Measurements from ENCODE around the gene ROBO3.
A peak's percentile ranks its signal among the peaks of the same experiment; 100 is the strongest.

Gene ROBO3

DNA sequence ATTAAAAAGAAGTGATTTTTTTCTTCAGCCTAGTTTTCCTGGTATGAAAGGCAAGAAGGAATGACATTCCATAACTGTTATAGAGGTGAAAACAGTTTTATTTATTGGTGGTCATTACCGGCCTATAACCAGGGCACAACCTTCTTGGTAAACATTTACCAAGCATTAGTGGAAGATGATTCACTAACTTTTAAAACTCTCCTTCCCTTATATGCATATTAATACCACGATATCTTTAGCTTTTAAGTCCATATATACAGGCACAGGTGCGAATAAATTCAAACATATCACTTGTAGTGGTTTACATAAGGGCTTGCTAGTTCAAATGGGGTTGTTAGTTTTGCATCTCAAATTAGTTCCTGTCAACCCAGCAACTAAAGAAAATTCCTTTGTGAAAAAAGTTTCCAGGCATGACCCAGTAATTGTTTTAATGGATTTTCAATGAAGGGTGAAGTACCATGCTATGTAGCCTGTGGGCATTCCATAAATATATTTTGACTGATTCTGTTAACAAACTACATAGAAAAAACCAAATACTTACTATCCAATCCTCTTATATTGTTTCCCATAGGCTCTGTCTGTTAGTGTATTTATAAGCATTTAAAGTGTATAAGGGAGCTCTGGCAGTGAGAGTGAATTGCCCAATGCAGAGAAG is 30.6 kb upstream of the ROBO3 start:
- Histone ChIP-seq H3K4me3 (ENCODE audit: low read length) (no peak overlapping the region), H3K36me3 (ENCODE audit: insufficient read depth, low read length) (no peaks in the 10 kb centered on the region), H3K4me1 (ENCODE audit: control insufficient read depth, insufficient read depth, low read length) (peaks cover 18% of the 10 kb centered on the region), H3K27me3 (ENCODE audit: control insufficient read depth, insufficient read depth, low read length) (peaks cover 16% of the 10 kb centered on the region), H3K4me2 (ENCODE audit: low read length) (no peak overlapping the region), H3K9me3 (replicated peaks; ENCODE audit: low read length) (no peaks in the 10 kb centered on the region), H3K9ac (ENCODE audit: low read depth, low read length) (no peak overlapping the region)

DNA sequence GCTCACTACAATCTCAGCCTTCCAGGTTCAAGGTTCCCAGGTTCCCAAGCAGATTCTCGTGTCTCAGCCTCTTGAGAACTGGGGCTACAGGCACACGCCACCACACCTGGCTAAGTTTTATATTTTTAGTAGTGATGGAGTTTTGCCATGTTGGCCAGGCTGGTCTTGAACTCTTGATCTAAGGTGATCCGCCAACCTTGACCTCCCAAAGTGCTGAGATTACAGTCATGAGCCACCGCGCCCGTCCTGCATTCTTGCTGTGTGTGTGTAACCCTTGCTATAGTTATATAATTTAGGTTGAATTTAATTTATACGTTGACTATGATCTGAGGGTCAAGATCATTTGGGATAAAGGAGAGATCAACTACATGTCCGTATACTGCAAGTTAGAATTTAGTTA is 29.3 kb upstream of the ROBO3 start:
- H3K4me3 ChIP-seq (ENCODE audit: low read length): peak overlapping the region; percentile 21
- peaks cover 29% of the 10 kb centered on the region for H3K27me3 ChIP-seq (ENCODE audit: control insufficient read depth, insufficient read depth, low read length)
- H3K9ac ChIP-seq (ENCODE audit: low read depth, low read length): peak overlapping the region; percentile 70
- H3K4me2 ChIP-seq (ENCODE audit: low read length): peak overlapping the region; percentile 16
- H3K36me3 ChIP-seq (ENCODE audit: insufficient read depth, low read length): no peaks in the 10 kb centered on the region
- H3K9me3 ChIP-seq (replicated peaks; ENCODE audit: low read length): no peaks in the 10 kb centered on the region
- peaks cover 21% of the 10 kb centered on the region for H3K4me1 ChIP-seq (ENCODE audit: control insufficient read depth, insufficient read depth, low read length)

DNA sequence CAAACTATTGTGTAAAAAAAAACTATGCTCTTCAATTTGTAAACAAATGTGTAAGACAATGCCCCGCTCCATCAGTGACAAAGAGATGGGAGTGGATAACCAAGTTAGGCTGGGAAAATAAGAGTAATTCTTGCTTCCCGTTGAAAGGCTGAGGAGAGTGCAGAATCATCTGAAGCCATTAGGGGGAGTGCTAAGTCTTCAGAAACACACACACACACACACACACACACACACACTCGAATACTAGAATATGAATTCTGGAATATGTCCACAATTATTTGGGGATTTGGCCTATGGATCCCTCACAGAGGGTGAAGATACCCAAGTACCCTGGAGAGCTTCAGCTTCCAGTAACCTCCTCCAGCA is 27.8 kb upstream of the ROBO3 start:
- H3K4me3 ChIP-seq (ENCODE audit: low read length): no peak overlapping the region
- peak overlapping the region; percentile 18 for H3K4me2 ChIP-seq (ENCODE audit: low read length)
- H3K4me1 ChIP-seq (ENCODE audit: control insufficient read depth, insufficient read depth, low read length): peaks cover 21% of the 10 kb centered on the region
- H3K9me3 ChIP-seq (replicated peaks; ENCODE audit: low read length): no peaks in the 10 kb centered on the region
- peaks cover 44% of the 10 kb centered on the region for H3K27me3 ChIP-seq (ENCODE audit: control insufficient read depth, insufficient read depth, low read length)
- no peak overlapping the region for H3K9ac ChIP-seq (ENCODE audit: low read depth, low read length)
- H3K36me3 ChIP-seq (ENCODE audit: insufficient read depth, low read length): no peaks in the 10 kb centered on the region

DNA sequence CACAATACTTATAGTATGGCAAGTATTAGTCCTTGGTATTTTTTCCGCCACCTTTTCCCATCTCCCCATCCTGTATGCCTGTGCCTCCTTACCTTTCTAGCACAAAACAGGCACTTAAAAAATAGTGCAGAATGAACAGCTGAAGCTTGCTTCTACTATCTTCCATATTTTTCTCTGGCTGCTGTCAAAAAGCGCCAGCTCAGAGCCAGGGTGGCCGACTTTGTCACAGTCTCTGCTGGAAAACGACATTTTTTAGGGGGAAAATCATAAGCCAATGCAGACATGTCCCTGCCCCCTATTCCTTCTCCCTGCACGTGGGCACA is 26.5 kb upstream of the ROBO3 start:
- H3K4me2 ChIP-seq (ENCODE audit: low read length): peak overlapping the region; percentile 82
- H3K27me3 ChIP-seq (ENCODE audit: control insufficient read depth, insufficient read depth, low read length): peaks cover 57% of the 10 kb centered on the region
- H3K36me3 ChIP-seq (ENCODE audit: insufficient read depth, low read length): no peaks in the 10 kb centered on the region
- H3K4me1 ChIP-seq (ENCODE audit: control insufficient read depth, insufficient read depth, low read length): peaks cover 21% of the 10 kb centered on the region
- H3K9ac ChIP-seq (ENCODE audit: low read depth, low read length): peak overlapping the region; percentile 5
- H3K4me3 ChIP-seq (ENCODE audit: low read length): peak overlapping the region; percentile 63
- no peaks in the 10 kb centered on the region for H3K9me3 ChIP-seq (replicated peaks; ENCODE audit: low read length)

- H3K4me1 ChIP-seq (ENCODE audit: control insufficient read depth, insufficient read depth, low read length): peaks cover 21% of the 10 kb centered on the region
- peaks cover 63% of the 10 kb centered on the region for H3K27me3 ChIP-seq (ENCODE audit: control insufficient read depth, insufficient read depth, low read length)
- H3K36me3 ChIP-seq (ENCODE audit: insufficient read depth, low read length): no peaks in the 10 kb centered on the region
- H3K9me3 ChIP-seq (replicated peaks; ENCODE audit: low read length): no peaks in the 10 kb centered on the region
- H3K9ac ChIP-seq (ENCODE audit: low read depth, low read length): peak overlapping the region; percentile 5
- peak overlapping the region; percentile 63 for H3K4me3 ChIP-seq (ENCODE audit: low read length)
- H3K4me2 ChIP-seq (ENCODE audit: low read length): peak overlapping the region; percentile 82
These were observed 25.9 kb upstream of the ROBO3 start for GRCh38 chr11:124839128-124839971.

DNA sequence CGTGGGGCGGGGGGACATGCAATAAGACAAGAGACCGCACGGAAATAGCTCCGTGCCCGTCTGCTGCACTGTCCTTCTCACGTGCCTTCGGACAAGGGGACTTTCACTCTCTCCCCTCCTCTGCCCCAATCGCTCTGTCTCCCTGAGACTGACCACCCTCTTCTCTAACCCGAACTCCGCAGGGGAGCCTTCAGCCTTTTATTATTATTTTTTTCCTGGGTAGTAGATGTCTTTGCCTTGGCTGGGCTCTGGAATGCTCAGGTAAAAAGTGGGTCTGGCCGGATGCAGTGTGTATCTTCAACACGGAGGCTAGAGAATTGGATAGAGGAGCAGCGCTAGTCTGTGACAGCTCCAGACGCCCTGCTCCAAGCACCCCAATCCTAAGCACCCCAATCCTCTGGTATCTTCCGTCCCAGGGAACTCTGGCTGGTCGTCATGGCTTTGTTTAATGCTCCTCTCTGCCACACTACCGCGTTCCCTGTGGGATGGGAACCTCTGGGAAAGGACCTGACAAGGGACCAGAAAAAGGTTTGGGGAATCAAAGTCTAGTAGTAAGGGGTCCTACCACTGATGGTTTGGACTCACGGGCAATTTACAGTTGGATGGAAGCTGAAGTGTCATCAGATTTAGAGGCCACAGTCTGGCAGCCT is 25.1 kb upstream of the ROBO3 start:
- Histone ChIP-seq H3K9ac (ENCODE audit: low read depth, low read length) (no peak overlapping the region), H3K9me3 (replicated peaks; ENCODE audit: low read length) (no peaks in the 10 kb centered on the region), H3K36me3 (ENCODE audit: insufficient read depth, low read length) (no peaks in the 10 kb centered on the region), H3K4me1 (ENCODE audit: control insufficient read depth, insufficient read depth, low read length) (peaks cover 21% of the 10 kb centered on the region), H3K4me2 (ENCODE audit: low read length) (peak overlapping the region; percentile 82), H3K4me3 (ENCODE audit: low read length) (peak overlapping the region; percentile 63), H3K27me3 (ENCODE audit: control insufficient read depth, insufficient read depth, low read length) (peaks cover 71% of the 10 kb centered on the region)

DNA sequence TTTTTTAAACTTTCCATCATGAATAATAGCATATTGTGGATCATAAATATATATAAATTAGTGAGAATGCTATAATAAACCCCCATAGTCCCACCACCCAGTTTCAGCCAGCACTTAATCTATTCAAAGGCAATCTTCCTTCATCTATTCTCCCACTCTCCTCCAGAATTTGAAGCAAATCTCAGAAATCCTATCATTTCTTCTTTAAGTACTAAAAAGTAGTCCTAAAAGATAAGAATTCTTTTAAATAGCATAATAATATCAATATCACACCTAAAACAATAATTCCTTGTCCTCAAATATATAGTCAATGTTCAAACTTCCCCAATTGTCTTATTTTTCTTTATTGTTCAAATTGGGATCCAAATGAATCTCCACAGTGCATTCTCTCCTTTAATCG is 24.6 kb upstream of the ROBO3 start:
- peaks cover 76% of the 10 kb centered on the region for H3K27me3 ChIP-seq (ENCODE audit: control insufficient read depth, insufficient read depth, low read length)
- H3K36me3 ChIP-seq (ENCODE audit: insufficient read depth, low read length): no peaks in the 10 kb centered on the region
- H3K4me1 ChIP-seq (ENCODE audit: control insufficient read depth, insufficient read depth, low read length): peaks cover 21% of the 10 kb centered on the region
- no peak overlapping the region for H3K9ac ChIP-seq (ENCODE audit: low read depth, low read length)
- H3K4me2 ChIP-seq (ENCODE audit: low read length): no peak overlapping the region
- no peaks in the 10 kb centered on the region for H3K9me3 ChIP-seq (replicated peaks; ENCODE audit: low read length)
- no peak overlapping the region for H3K4me3 ChIP-seq (ENCODE audit: low read length)

- H3K4me1 ChIP-seq (ENCODE audit: control insufficient read depth, insufficient read depth, low read length): peaks cover 18% of the 10 kb centered on the region
- no peaks in the 10 kb centered on the region for H3K9me3 ChIP-seq (replicated peaks; ENCODE audit: low read length)
- H3K4me2 ChIP-seq (ENCODE audit: low read length): no peak overlapping the region
- no peaks in the 10 kb centered on the region for H3K36me3 ChIP-seq (ENCODE audit: insufficient read depth, low read length)
- peaks cover 82% of the 10 kb centered on the region for H3K27me3 ChIP-seq (ENCODE audit: control insufficient read depth, insufficient read depth, low read length)
- H3K9ac ChIP-seq (ENCODE audit: low read depth, low read length): no peak overlapping the region
- no peak overlapping the region for H3K4me3 ChIP-seq (ENCODE audit: low read length)
These were observed 24.0 kb upstream of the ROBO3 start for GRCh38 chr11:124841201-124841600.

DNA sequence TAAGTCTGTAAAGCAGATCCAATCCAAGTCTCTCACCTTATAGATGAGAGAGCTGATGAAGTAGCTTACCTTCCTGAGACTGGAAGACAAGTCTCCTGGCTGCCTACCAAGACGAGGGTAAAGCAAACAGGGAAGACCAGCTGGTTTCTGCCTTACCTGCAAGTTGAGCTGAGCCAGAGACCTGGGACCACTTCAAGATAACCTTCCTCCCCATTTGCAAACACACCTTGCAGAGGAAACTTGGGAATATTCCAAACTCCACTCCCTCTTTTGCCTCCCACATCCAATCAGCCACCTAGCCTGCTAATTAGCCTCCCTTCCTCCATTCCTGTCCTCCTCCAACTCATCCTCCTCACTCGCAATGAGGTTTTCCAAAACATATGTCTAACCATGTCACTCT is 23.4 kb upstream of the ROBO3 start:
- Histone ChIP-seq H3K9me3 (replicated peaks; ENCODE audit: low read length) (no peaks in the 10 kb centered on the region), H3K9ac (ENCODE audit: low read depth, low read length) (no peak overlapping the region), H3K4me2 (ENCODE audit: low read length) (no peak overlapping the region), H3K36me3 (ENCODE audit: insufficient read depth, low read length) (no peaks in the 10 kb centered on the region), H3K4me3 (ENCODE audit: low read length) (no peak overlapping the region), H3K4me1 (ENCODE audit: control insufficient read depth, insufficient read depth, low read length) (peaks cover 15% of the 10 kb centered on the region), H3K27me3 (ENCODE audit: control insufficient read depth, insufficient read depth, low read length) (peaks cover 88% of the 10 kb centered on the region)

- Histone ChIP-seq H3K27me3 (ENCODE audit: control insufficient read depth, insufficient read depth, low read length) (peaks cover 92% of the 10 kb centered on the region), H3K9me3 (replicated peaks; ENCODE audit: low read length) (no peaks in the 10 kb centered on the region), H3K4me3 (ENCODE audit: low read length) (no peak overlapping the region), H3K4me1 (ENCODE audit: control insufficient read depth, insufficient read depth, low read length) (peaks cover 13% of the 10 kb centered on the region), H3K4me2 (ENCODE audit: low read length) (no peak overlapping the region), H3K36me3 (ENCODE audit: insufficient read depth, low read length) (no peaks in the 10 kb centered on the region), H3K9ac (ENCODE audit: low read depth, low read length) (no peak overlapping the region)
These were observed 22.9 kb upstream of the ROBO3 start for GRCh38 chr11:124842305-124842704.

DNA sequence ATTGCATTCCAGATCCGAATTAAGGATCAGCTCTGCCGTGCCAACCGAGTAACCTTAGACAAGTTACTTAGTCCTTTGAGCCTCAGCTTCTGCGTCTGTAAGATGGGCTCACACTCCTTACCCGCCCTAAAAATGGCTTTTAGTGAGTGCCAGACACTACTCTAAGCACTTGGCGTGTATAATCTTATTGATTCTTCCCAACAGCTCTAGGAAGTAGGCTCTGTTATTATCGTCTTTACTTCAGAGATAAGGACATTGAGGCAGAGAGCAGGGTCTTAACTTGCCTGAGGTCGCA is 21.7 kb upstream of the ROBO3 start:
- Histone ChIP-seq H3K36me3 (ENCODE audit: insufficient read depth, low read length) (no peaks in the 10 kb centered on the region), H3K4me2 (ENCODE audit: low read length) (no peak overlapping the region), H3K9ac (ENCODE audit: low read depth, low read length) (no peak overlapping the region), H3K4me3 (ENCODE audit: low read length) (no peak overlapping the region), H3K4me1 (ENCODE audit: control insufficient read depth, insufficient read depth, low read length) (peaks cover 12% of the 10 kb centered on the region), H3K27me3 (ENCODE audit: control insufficient read depth, insufficient read depth, low read length) (peaks cover 99% of the 10 kb centered on the region), H3K9me3 (replicated peaks; ENCODE audit: low read length) (no peaks in the 10 kb centered on the region)
